AML-193 (cell line): Measurements from ENCODE around the gene HNRNPL.
"Not testable (repeated sequence)": the region's sequence is repeated elsewhere in the genome, so short reads cannot be mapped to it uniquely, and the experiment has no call there.

Source experiments
- DNase-seq, 2 experiments: peaks; one replicate each; lab custom pipeline; 2025; lab: John Stamatoyannopoulos, UW

The HNRNPL gene

DNA sequence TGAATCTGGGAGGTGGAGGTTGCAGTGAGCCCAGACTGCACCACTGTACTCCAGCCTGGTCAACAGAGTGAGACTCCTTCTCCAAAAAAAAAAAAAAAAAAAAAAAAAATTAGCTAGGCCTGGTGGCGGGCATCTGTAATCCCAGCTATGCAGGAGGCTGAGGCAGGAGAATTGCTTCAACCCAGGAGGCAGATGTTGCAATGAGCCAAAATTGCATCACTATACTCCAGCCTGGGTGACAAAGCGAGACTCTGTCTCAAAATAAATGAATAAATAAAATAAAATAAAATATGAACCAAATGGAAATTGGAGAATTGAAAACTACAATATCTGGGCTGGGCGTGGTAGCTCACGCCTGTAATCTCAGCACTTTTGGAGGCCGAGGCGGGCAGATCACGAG lies 20.6 kb downstream of the HNRNPL start:
- DNase-seq: peak; percentile 41 to 43

DNA sequence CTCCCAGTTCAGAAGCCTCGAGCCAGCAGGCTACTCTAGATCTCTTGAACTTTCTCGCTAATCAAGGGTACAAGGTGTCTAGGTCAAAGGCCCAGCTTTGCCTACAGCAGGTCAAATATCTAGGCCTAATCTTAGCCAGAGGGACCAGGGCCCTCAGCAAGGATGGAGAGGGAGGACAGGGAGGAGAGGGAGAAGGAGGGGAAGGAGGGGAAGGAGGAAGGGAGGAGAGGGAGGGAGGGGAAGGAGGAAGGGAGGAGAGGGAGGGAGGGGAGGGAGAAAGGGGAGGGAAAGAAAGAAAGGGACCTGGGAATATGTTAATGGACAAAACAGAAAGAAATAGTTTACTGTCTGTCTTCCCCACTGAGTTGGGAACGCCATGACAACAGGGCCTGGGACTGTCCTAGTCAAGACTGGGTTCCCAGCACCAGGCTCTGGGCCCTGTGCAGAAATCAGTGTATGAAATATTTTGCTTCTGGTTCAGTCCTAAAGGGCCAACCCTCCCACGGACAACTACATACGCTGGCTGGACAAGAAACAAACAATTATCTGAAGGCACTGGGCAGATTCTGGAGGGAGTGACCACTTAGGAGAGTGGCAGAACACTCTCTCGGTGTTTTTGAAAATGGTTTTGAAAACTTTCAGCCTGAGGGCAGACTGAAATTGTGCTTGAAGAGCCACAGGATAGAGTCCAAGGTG lies 22.8 kb downstream of the HNRNPL start:
- no peak for DNase-seq

DNA sequence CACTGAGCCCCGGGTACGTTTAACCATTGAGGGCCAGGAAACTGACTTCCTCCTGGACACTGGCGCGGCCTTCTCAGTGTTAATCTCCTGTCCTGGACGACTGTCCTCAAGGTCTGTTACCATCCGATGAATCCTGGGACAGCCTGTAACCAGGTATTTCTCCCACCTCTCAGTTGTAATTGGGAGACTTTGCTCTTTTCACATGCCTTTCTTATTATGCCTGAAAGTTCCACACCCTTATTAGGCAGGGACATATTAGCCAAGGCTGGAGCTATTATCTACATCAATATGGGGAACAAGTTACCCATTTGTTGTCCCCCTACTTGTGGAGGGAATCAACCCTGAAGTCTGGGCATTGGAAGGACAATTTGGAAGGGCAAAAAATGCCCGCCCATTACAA lies 23.9 kb downstream of the HNRNPL start:
- DNase-seq: not testable (repeated sequence)

DNA sequence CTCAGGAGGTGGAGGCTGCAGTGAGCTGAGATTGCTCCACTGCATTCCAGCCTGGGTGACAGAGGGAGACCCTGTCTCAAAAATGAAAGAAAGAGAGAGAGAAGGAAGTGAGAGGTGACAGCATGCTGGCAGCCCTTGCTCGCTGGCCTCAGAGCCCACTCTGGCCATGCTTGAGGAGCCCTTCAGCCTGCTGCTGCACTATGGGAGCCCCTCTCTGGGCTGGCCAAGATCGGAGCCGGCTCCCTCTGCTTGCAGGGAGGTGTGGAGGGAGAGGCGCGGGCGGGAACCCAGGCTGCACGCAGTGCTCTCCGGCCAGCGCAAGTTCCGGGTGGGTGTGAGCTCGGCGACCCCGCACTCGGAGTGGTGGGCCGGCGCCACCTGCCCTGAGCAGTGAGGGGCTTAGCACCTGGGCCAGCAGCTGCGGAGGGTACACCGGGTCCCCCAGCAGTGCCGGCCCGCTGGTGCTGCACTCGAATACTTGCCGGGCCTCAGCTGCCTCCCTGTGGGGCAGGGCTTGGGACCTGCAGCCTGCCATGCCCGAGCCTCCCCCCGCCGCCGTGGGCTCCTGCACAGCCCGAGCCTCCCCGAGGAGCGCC lies 28.5 kb downstream of the HNRNPL start:
- not testable (repeated sequence) for DNase-seq

DNA sequence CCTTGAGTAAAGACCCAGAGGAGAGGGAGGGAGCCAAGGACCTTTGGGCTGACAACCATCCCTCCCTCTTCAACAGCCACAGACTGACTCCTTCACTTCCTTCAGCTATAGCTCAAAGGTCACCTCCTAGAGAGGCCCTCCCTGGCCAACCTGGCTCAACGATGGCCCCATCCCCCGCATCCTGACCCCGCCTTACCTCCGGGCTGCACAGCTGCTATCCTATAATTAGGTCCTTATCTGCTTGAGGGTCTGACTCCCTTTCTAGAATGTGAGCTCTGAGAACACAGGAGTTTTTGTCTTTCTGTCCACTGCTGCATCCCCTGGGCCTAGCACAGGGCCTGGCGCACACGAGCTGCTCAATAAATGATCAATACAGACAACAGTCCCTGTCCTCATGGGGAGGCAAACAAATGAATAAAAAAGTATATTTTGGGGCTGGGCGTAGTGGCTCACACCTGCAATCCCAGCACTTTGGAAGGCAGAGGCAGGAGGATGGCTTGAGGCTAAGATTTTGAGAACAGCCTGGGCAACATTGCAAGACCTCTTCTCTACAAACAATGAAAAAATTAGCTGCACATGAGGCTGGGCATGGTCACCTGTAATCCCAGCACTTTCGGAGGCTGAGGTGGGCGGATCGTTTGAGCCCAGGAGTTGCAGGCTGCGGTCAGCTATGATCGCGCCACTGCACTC lies 30.4 kb downstream of the HNRNPL start:
- no peak for DNase-seq

DNA sequence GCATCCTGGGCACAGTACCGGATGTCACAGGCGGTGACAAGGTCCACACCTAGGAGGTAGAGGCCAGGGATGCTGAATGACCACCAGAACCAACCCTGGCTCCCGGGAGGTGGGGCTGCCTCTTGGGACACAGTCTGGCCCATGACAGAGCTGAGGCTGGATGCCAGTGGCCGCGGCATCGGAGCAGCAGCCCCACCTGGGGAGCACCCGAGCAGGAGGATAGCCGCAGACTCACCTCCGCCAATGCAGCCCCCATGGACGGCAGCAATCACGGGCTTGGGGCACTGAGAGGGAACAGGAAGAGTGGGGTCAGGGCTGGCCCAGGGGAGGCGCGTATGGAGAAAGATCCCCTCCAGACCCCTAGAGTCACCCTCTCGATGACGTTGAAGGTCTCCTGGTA lies 32.7 kb downstream of the HNRNPL start:
- DNase-seq: no peak

DNA sequence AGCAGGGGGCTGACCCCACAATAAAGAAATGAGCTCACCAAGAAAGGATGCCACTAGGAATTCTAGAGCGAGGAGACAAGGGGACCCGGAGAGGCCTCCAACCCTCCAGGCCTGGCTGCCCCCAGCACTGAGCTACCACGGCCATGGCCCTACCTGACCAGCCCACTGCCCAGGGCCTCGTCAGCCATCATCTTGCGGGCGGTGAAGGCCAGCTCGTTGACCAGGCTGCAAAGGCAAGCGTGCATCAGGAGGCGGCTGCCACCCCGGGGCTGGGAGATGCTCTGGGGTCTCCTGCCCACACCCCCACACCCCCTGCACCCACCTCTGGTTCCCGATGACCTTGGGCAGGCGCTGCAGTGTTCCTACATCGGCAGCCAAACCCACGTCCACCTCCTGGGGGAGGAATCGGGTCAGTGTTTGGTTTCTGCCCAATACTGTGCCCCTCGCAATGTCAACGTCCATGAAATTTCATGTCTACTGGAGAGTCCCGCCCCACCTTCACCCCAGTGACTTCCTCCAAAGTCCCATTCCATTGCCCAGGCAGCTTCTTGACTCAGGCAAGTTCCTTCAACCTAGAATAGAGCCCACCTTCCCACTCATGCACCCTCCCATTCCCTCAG lies 33.5 kb downstream of the HNRNPL start:
- no peak for DNase-seq

DNA sequence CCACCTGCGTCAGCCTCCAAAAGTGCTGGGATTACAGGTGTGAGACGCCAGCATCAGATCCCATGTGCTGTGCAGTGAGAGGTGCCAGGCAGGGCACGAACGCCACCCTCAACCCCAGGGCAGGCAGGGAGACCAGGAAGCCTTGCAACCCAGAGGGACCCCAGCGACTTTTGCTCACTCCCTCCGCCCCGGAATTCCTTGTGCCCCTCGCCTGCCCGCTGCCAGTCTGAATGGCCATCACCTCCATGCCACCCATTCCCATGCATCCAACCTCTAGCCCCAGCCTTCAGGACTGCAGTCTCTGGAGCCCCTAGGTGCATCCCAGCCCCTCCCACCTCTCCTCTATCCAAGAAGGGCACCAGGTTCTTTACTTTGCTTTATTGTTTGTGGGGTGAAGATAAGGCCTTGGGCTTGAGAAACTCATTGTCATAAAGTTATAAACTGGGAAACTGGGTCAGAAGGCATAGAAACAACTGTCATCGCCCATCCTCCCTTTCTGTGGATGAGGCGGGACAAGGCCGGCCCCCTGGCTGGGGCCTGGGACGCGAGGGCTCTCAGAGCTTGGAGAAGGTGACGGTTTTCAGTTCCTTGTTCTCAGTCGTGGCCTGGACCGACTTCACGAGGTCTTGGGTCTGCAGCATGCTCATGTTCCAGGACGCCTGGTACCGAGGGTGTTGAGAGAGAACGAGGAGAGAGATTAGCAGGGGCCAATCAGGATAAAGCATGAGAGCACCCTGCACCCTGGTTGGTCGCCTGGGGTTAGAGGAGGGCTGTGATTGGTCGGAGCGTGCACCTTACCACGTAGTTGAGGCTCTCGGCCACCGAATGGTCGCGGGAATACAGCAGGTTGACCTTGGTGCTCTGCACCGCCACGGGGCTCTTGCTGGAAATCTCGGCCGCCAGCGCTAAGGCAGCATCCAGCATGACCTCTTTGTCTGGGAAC lies 34.5 kb downstream of the HNRNPL start:
- DNase-seq: no peak

DNA sequence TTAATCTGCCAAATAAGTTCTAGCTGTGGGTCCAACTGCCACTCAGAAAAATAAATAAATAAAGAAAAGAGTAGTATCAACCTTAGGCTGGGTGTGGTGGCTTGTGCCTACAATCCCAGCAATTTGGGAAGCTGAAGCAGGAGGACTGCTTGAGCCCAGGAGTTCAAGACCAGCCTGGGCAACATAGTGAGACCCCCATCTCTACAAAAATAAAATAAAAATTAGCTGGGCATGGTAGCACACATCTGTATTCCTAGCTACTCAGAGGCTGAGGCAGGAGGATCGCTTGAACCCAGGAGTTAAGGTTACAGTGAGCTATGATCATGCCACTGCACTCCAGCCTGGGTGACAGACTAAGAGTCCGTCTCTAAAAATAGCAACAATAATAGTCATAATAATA lies 35.9 kb downstream of the HNRNPL start:
- DNase-seq: not testable (repeated sequence)

DNA sequence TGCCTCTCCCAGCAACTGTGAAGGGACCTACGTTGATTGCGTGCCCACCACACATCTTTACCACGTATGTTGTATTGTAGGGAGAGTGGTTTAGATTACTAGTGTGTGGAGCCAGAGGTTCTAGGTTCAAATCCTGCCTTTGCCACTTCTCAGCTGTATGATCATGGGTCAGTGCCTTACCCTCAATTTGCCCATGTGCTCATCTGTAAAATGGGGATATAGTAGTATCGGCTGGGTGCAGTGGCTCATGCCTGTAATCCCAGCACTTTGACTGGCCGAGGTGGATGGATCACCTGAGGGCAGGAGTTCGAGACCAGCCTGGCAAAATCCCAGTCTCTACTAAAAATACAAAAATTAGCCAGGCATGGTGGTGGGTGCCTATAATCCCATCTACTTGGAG lies 36.5 kb downstream of the HNRNPL start:
- no peak for DNase-seq

DNA sequence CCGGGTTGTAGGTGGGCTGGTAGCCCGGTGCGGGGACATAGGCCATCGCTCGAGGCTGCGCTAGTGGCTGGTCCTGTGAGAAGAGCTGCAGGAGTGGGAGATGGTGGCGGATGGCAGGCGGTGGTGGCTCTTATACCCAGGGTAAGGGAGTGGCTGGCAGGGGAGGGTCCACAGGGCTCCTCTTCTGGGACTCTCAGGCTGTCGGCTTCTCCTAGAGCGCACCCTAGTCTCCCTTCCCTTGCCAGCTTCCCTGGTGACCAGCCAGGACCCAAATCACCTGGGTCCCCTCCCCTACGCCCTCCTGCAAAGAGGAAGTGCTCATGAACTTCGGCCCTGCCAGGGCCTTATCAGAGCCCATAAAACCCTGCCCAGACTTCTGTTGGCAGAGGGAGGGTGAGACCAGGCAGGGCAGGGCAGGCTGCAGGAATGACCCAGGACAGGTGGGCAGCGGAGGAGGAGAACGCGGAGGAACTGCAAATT lies 36.9 kb downstream of the HNRNPL start, which contains the start of gene LGALS4:
TSS of gene LGALS4 (minus strand) at position 105 of the 480 bp plus-strand sequence. CDS start at position 46, 59 bp downstream.
- no peak for DNase-seq

DNA sequence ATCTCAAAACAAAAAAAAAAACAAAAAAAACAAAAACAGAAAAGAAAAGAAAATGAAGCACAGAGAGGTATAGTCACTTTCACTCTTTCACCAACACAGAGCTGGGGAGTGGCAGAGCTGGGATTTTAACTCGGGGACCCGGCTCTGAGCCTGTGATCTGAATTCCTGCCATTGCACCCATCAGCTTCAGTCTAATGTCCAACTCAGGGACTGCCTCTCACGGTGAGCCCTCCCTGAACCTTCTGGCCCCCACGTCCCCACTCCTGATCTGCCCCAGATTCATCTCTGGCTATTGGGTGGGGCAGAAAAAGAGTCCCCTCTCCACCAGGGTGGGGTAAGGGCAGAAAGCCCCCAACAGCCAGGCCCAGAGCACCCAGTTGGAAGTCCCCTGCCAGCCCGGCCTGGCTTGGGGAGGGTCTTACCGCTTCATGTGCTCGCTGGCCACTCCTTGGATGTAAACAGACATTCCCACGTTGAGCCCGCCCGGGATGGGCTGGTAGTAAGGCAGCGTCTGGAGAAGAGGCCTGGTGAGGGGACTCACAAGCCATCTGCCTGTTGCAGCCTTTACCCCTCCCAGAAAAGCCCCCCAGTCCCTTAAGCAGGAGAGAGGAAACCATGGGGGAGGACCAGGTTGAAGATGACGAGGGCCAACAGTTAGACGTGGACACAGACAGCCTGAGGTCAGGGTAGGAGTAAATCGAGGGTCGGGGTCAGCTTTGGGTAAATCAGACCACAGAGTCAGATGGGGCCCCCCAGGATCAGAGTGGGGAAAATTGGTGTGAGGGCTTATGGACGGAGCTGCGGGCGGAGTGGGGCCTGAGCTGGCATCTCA lies 37.6 kb downstream of the HNRNPL start:
- DNase-seq: no peak

DNA sequence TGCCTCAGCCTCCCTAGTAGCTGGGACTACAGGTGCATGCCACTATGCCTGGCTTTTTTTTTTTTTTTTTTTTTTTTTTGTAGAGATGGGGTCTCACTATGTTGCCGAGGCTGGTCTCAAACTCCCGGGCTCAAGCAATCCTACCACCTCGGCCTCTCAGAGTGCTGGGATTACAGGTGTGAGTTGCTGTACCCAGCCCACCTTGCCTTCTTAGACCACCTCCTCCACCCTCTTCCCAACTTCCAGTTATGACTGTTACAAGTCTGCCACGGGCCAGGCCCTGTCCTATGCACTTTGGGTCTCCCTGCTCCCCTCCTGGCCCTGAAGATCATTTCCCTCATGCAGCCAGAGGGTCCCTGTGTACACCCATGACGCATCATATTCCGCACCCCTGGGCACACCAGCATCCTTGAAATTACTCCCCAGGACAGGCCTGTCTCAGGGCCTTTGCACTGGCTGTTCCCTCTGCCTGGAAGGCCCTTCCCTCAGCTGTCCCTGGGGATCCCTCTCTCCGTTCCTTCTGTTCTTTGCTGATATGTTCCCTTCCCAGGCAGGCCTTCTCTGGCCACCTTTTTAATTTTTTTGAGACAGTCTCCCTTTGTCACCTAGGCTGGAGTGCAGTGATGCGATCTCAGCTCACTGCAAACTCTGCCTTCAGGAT lies 40.1 kb downstream of the HNRNPL start:
- no peak for DNase-seq

DNA sequence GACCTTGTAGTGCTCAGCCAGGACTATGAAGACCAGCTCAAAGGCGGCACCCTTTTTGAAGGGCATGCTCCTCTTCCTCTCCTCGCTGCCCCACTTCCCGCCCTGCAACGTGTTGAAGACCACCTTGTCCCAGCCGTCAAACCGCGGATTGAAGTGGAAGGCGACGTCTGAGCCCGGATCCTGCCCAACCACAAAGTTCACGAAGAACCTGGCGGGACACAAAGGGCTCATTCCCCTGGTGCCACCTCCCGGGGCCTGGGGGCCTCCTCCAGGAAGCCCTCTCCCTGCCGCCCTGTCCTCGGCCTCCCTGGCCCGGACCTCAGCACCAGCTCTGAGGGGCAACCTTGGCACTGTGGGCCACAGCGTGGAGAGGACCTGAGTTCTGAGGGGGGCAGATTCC lies 41.0 kb downstream of the HNRNPL start:
- no peak for DNase-seq

DNA sequence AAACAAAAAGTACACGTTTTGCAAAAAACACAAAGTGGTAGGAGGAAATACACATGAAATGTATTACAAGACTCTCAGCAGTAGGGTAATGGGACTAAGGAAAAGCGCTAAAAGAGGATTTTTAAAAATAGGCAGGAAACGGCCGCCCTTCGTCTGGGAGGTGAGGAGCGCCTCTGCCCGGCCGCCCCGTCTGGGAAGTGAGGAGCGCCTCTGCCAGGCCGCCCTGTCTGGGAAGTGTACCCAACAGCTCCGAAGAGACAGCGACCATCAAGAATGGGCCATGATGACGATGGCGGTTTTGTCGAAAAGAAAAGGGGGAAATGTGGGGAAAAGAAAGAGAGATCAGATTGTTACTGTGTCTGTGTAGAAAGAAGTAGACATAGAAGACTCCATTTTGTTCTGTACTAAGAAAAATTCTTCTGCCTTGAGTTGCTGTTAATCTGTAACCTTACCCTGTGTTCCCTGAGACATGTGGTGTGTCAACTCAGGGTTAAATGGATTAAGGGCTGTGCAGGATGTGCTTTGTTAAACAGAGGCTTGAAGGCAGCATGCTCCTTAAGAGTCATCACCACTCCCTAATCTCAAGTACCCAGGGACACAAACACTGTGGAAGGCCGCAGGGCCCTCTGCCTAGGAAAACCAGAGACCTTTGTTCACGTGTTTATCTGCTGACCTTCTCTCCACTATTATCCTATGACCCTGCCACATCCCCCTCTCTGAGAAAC lies 42.2 kb downstream of the HNRNPL start:
- DNase-seq: not testable (repeated sequence)

DNA sequence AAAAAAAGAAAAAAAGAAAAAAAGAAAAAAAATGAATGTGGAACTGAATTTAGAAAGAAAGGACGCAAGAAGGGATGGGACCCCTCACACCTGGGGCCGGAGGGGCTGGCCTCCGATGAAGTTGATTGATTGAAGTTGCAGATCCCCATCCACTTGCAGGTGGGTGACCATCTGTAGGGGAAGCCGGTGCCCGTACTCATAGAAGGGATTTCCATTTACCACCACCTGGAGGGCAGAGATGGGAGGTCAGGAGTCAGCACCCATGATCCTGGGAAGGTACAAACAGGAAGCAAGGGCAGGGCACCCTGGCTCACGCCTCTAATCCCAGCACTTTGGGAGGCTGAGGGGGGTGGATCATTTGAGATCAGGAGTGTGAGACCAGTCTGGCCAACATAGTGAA lies 43.4 kb downstream of the HNRNPL start:
- no peak for DNase-seq

DNA sequence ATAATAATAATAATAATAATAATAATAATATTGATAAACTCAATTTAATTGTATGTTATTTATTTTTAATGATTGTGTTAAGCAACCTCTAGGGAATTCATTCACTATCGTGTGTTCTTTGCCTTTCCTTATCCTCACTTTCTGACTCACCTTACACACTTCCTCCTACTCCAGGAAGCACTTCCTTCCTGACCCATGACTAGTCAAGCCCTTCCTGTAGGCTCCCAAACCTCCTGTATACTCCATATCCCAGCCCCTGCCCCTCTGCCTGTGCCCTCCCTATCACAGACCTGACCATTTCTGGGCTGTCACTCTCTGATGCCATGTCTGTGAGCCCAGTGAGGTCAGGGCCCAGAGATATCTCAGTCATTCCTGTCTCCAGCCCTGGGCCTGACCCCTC lies 44.6 kb downstream of the HNRNPL start:
- no peak for DNase-seq

DNA sequence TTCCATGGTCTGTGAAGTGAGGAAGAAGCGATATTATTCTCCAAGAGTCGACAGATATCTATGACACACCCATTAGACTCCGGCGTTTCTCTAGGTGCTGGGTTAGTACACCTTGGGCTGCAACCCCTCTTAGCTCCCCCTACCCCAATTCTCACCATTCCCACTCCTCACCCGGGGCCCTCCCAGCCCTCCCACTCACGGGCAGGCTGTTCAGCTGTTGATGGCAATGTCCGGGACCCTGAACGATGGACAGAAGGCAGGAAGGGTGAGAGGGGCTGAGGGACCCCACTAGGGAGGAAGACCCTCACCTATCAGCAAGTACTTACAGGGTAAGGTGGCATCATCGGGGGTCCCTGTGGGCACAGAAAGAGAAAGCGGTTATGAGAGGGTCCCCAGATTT lies 46.2 kb downstream of the HNRNPL start:
- DNase-seq: no peak

DNA sequence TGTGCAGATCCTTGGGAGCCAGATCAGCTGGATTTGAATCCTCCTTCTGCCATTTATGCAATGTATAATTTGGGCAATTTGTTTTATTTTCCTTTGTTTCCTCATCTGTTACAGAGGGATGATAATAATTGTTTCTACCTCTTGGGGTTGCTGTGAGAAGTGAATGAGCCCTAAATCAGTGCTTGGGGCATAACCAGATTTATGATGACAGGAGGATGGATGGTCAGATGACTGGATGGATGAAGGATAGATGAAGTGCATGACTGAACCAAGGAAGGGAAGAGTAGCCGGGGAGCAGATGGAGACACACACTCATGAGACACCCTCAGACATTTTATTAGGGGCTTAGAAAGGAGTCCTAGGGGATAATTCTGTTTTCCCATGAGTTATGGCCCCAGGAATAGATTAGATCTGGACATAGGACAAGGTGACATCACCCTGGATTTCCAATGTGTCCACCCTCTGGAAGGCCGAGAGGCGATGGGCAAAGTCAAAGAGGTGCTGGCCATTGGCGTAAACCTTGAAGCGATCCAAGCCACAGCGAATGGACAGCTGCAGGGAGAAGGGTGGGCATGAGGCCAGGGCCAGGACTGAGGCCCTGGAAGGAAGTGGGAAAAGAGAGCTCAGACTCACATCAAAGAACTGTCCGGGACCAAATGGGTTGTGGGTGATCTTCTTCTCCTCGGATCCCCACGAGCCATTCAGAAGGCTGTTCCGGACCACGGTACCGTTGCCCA lies 48.3 kb downstream of the HNRNPL start:
- DNase-seq: no peak
